K562 (cell line): ENCODE results near the gene IFNK. TPM values are rescaled to one million over a fixed set of nuclear protein-coding genes. Genes with fewer than 3 reads are reported as not detected.

Source experiments
- ATAC-seq: fragments of 200-7000 bp; cut with Tn5 transposase; 3 replicates; pipeline ENCODE4 v1.9.1; 2020; ENCODE audit warnings: moderate library complexity
- BruUV-seq: library from RNA; stranded (reverse); fragments of 400-500 nt; replicated peaks from 2 replicates; lab custom pipeline; 2021; lab: Mats Ljungman, UMichigan
- CTCF ChIA-PET: fragments of 300-600 bp; formaldehyde crosslinking; extraction: SDS; loops from one replicate; lab custom pipeline; 2021; ENCODE audit warnings: low intra/inter-chr PET ratio; lab: Yijun Ruan, JAX
- POLR2A ChIA-PET: fragments of 300-600, 350-650 bp; sonication (Branson Sonifier 250); formaldehyde crosslinking; extraction: SDS; loops from one replicate; lab custom pipeline; 2021; ENCODE audit warnings: antibody characterized with exemption, inconsistent platforms; lab: Yijun Ruan, JAX
- DNase-seq, 4 experiments: peaks; one replicate each; pipeline versions ENCODE4 v3.0.0 to v3.0.0-alpha.2; 2011 to 2018; ENCODE audit warnings: low spot score in 3 of 4, mixed read lengths in 3 of 4; ENCODE audit errors: extremely low read depth in 1 of 4
- FAIRE-seq: peaks from 2 replicates; lab custom pipeline; 2011; peaks lifted over from hg19 to GRCh38; lab: Jason Lieb, UNC
- H2AFZ ChIP-seq: 2 replicates; pipeline ENCODE4 v1.6.0; 2011; ENCODE audit warnings: low read depth, low read length, control low read depth, inconsistent platforms
- H3K27ac ChIP-seq: fragments of 200-600 bp; 3 replicates; pipeline ENCODE4 v1.8.0; 2011; ENCODE audit warnings: low read depth, mild to moderate bottlenecking, control low read depth, inconsistent platforms, low read length, moderate library complexity, mixed read lengths; ENCODE audit errors: extremely low read depth
- H3K27me3 ChIP-seq, 2 experiments: fragments of 300-600 bp in 1 of 2; 2 replicates in 1 of 2; 3 replicates in 1 of 2; pipeline versions ENCODE4 v1.6.0 to v1.8.0; 2011; ENCODE audit warnings: inconsistent platforms in 2 of 2, low read length in 2 of 2, mild to moderate bottlenecking in 1 of 2, mixed read lengths in 1 of 2, moderate library complexity in 1 of 2; ENCODE audit not compliant: control insufficient read depth in 2 of 2, insufficient read depth in 2 of 2
- H3K36me3 ChIP-seq: fragments of 300-600 bp; 3 replicates; pipeline ENCODE4 v1.8.0; 2011; ENCODE audit warnings: mild to moderate bottlenecking, low read length, inconsistent platforms; ENCODE audit not compliant: control insufficient read depth, insufficient read depth
- H3K4me1 ChIP-seq, 2 experiments: fragments of 200-600 bp in 1 of 2; replicated peaks in 1 of 2; 2 replicates in 1 of 2; 3 replicates in 1 of 2; pipeline versions ENCODE4 v1.5.1 to v1.8.0; 2011; ENCODE audit warnings: inconsistent platforms in 2 of 2, low read length in 2 of 2, mild to moderate bottlenecking in 1 of 2, mixed read lengths in 1 of 2, moderate library complexity in 1 of 2; ENCODE audit not compliant: control insufficient read depth in 2 of 2, insufficient read depth in 2 of 2
- H3K4me2 ChIP-seq: 2 replicates; pipeline ENCODE4 v1.6.1; 2011; ENCODE audit warnings: low read length, control low read depth, inconsistent platforms, mixed read lengths; ENCODE audit not compliant: insufficient read depth
- H3K4me3 ChIP-seq: fragments of 200-600 bp; sonication (generic), shearing (Covaris generic); 2 replicates; pipeline ENCODE4 v1.5.1; 2016; ENCODE audit warnings: control low read depth, inconsistent platforms
- H3K79me2 ChIP-seq: fragments of 200-600 bp; 3 replicates; pipeline ENCODE4 v1.8.0; 2011; ENCODE audit warnings: low read length, inconsistent platforms; ENCODE audit not compliant: control insufficient read depth, insufficient read depth
- H3K9ac ChIP-seq, 2 experiments: 2 replicates each; pipeline versions ENCODE4 v1.6.0 to v1.6.1; 2011; ENCODE audit warnings: low read depth in 2 of 2, low read length in 2 of 2, control low read depth in 1 of 2, inconsistent platforms in 1 of 2, mild to moderate bottlenecking in 1 of 2, mixed read lengths in 1 of 2; ENCODE audit not compliant: insufficient read depth in 1 of 2
- H3K9me1 ChIP-seq: one replicate; pipeline ENCODE4 v1.6.0; 2011; ENCODE audit warnings: inconsistent platforms, mild to moderate bottlenecking, low read length, moderate library complexity; ENCODE audit not compliant: control insufficient read depth, insufficient read depth
- H3K9me3 ChIP-seq: replicated peaks from 2 replicates; pipeline ENCODE4 v1.5.1; 2011; ENCODE audit warnings: low read depth, low read length, inconsistent platforms; ENCODE audit not compliant: control insufficient read depth, insufficient read depth
- H4K20me1 ChIP-seq: replicated peaks from 2 replicates; pipeline ENCODE4 v1.6.1; 2011; ENCODE audit warnings: low read length, inconsistent platforms, mixed read lengths; ENCODE audit not compliant: control insufficient read depth, insufficient read depth
- ELF4 ChIP-seq: fragments of 450-650 bp; formaldehyde crosslinking; IDR thresholded peaks from 2 replicates; pipeline ENCODE4 v1.4.0; 2022; ENCODE audit warnings: missing genetic modification characterization
- HDAC1 ChIP-seq, 2 experiments: fragments of 450-650 bp; IDR thresholded peaks; 2 replicates each; pipeline ENCODE4 v1.6.1; 2016 to 2017; ENCODE audit warnings: inconsistent platforms in 1 of 2, mild to moderate bottlenecking in 1 of 2, moderate library complexity in 1 of 2
- HEY1 ChIP-seq: fragments of 250-450 bp; sonication (Bioruptor Pico); IDR thresholded peaks from 2 replicates; pipeline ENCODE4 v1.5.0; 2020; ENCODE audit warnings: mild to moderate bottlenecking, moderate library complexity, borderline replicate concordance
- PATZ1 ChIP-seq: fragments of 250-450 bp; sonication (Bioruptor Pico); IDR thresholded peaks from 2 replicates; pipeline ENCODE4 v1.5.0; 2020; ENCODE audit warnings: mild to moderate bottlenecking, borderline replicate concordance
- THRAP3 ChIP-seq: fragments of 450-650 bp; IDR thresholded peaks from 2 replicates; pipeline ENCODE4 v1.6.1; 2016; ENCODE audit warnings: mild to moderate bottlenecking, inconsistent platforms, borderline replicate concordance
- ZNF175 ChIP-seq: fragments of 200-800 bp; sonication (Bioruptor generic); IDR thresholded peaks from 2 replicates; pipeline ENCODE4 v1.6.1; 2016; ENCODE audit warnings: low read depth, mild to moderate bottlenecking, missing genetic modification characterization, missing compliant biosample characterization
- ZNF217 ChIP-seq: sonication (generic); formaldehyde crosslinking; IDR thresholded peaks from 2 replicates; pipeline ENCODE4 v1.8.0; 2022; ENCODE audit warnings: mild to moderate bottlenecking, missing genetic modification reagents
- ZNF311 ChIP-seq: fragments of 250-450 bp; sonication (Bioruptor Pico); IDR thresholded peaks from 2 replicates; pipeline ENCODE4 v1.4.0; 2020; ENCODE audit warnings: mild to moderate bottlenecking, moderate library complexity
- ZNF449 ChIP-seq: fragments of 250-450 bp; sonication (Bioruptor Pico); IDR thresholded peaks from 2 replicates; pipeline ENCODE4 v1.8.0; 2022; ENCODE audit warnings: moderate library complexity, mild to moderate bottlenecking, inconsistent platforms
- WGBS: fragments of 100-300 bp; shearing (Covaris generic); methylation state at CpG from one replicate; pipeline ENCODE4 v1.1.6; 2016; ENCODE audit warnings: low coverage, mixed read lengths; ENCODE audit not compliant: insufficient coverage; ENCODE audit errors: missing lambda C conversion rate; 5-methylcytosine and 5-hydroxymethylcytosine counted together
- in situ Hi-C: fragments of 300-500 bp; cut with MboI; formaldehyde crosslinking; loops from 4 replicates; pipeline ENCODE4 v1.15.0; 2018; ENCODE audit warnings: inconsistent platforms, mixed read lengths
- intact Hi-C: fragments of 100-400 bp; cut with micrococcal nuclease; formaldehyde crosslinking; loops from 2 replicates; pipeline ENCODE4 v1.14.2; 2022
- polyA plus RNA-seq, 8 experiments: library from polyadenylated mRNA; depleted of rRNA in 4 of 8; stranded (reverse) in 5 of 8; unstranded in 3 of 8; fragments of >200 nt; fragmentation: Nextera tagmentation in 2 of 8; fragmentation: Illumina TruSeq in 1 of 8; extraction: Ambion mirVana in 2 of 8; extraction: Trizol in 1 of 8; gene quantifications; 2 replicates each; pipeline versions ENCODE4 v1.2.1 to v1.2.3, GENCODE V29; 2011 to 2014; ENCODE audit warnings: inconsistent platforms in 1 of 8, missing spikeins in 1 of 8
- total RNA-seq, 7 experiments: library from RNA; depleted of rRNA in 6 of 7; stranded (reverse); fragments of >200 nt in 6 of 7; fragmentation: Illumina TruSeq in 2 of 7; extraction: Trizol in 2 of 7; gene quantifications; 2 replicates each; pipeline versions ENCODE4 v1.2.1 to v1.2.3, GENCODE V29; 2011 to 2021; ENCODE audit warnings: low replicate concordance in 1 of 7

Gene IFNK
- total and polyA plus RNA-seq, 9 of the 15 experiments (the other 6 are each of a cell fraction or from before 2014, with no cell fraction given), result 0.11 TPM; not detected in 8

GRCh38 chr9:27534658-27535209 lies 10.6 kb downstream of the IFNK start:
- no peak overlapping the region for H3K4me3 ChIP-seq
- FAIRE-seq (no peak), ATAC-seq (no peak), DNase-seq (no peak)
- ChIA-PET POLR2A (no interaction called here), CTCF (interaction anchor here (0.6 kb wide), 1 partner anchor 202 kb away, joined by 3 read pairs; no protein-coding TSS in a partner anchor)
- peaks cover 8% of the 10 kb centered on the region; the same call in 2 of the 3 replicates for H3K79me2 ChIP-seq
- whole genome bisulfite sequencing, result 90% methylated on average over 2 of the region's 3 CpGs
- intact Hi-C loops, result loop anchor here (10.0 kb wide), 1 partner anchor 100 kb away; no protein-coding TSS in a partner anchor
- H3K9me3 ChIP-seq, result no peaks in the 10 kb centered on the region
- H3K4me2 ChIP-seq, result no peak overlapping the region
- BruUV-seq, result no TSS peak
- H3K9ac ChIP-seq, result no peak overlapping the region
- no peak overlapping the region for H3K27ac ChIP-seq
- in situ Hi-C loops, result loop anchor here (5.0 kb wide), 1 partner anchor 197 kb away; no protein-coding TSS in a partner anchor
- peaks cover 0 to 7% of the 10 kb centered on the region in 2 experiments; a peak in 4 of 5 replicates for H3K4me1 ChIP-seq
- no peaks in the 10 kb centered on the region for H4K20me1 ChIP-seq
- H2AFZ ChIP-seq, result no peak overlapping the region
- H3K36me3 ChIP-seq, result no peaks in the 10 kb centered on the region
- H3K9me1 ChIP-seq, result no peaks in the 10 kb centered on the region
- TF ChIP-seq HEY1 (CRISPR knock-in tag), result no peak
- TF ChIP-seq HDAC1 (IDR thresholded peaks at IDR 0.05), result no peak
- TF ChIP-seq ZNF217, result no peak
- no peak for TF ChIP-seq PATZ1 (CRISPR knock-in tag)
- TF ChIP-seq ELF4 (CRISPR knock-in tag), result no peak
- no peak for TF ChIP-seq ZNF449
- no peak for TF ChIP-seq ZNF311 (CRISPR knock-in tag)
- TF ChIP-seq ZNF175 (CRISPR knock-in tag), result no peak
- no peak for TF ChIP-seq THRAP3
- H3K27me3 ChIP-seq, result no peaks in the 10 kb centered on the region
